Measurements from ENCODE around the gene JAML.

GRCh38 chr11:118233850-118234249, 9.0 kb upstream of the JAML start:
- TF ChIP-seq CEBPB (IDR thresholded peaks at IDR 0.05; ENCODE audit: low read depth) (no peak), POLR2A (IDR thresholded peaks at IDR 0.05; ENCODE audit: borderline replicate concordance, extremely low read depth, insufficient read depth, insufficient read length) (no peak), SP1 (IDR thresholded peaks at IDR 0.05; ENCODE audit: low read depth) (no peak), CTCF (IDR thresholded peaks at IDR 0.05 in 2 of 3, conservative IDR thresholded peaks at IDR 0.05 in 1 of 3; ENCODE audit: borderline replicate concordance in 1 of 3, insufficient read depth in 1 of 3, low read depth in 2 of 3, low read length in 2 of 3) (no peak), MAX (IDR thresholded peaks at IDR 0.05) (no peak), POLR2AphosphoS5 (IDR thresholded peaks at IDR 0.05; ENCODE audit: low read depth, low read length) (no peak), EZH2phosphoT487 (IDR thresholded peaks at IDR 0.05; ENCODE audit: borderline replicate concordance) (no peak)
